T-helper 2 cell (primary cell): ENCODE data around the gene CDH13.

Experiments
- DNase-seq, 5 experiments: peaks; one replicate each; pipeline versions ENCODE4 v3.0.0 to v3.0.0-alpha.2; 2012 to 2022

Gene CDH13

DNA sequence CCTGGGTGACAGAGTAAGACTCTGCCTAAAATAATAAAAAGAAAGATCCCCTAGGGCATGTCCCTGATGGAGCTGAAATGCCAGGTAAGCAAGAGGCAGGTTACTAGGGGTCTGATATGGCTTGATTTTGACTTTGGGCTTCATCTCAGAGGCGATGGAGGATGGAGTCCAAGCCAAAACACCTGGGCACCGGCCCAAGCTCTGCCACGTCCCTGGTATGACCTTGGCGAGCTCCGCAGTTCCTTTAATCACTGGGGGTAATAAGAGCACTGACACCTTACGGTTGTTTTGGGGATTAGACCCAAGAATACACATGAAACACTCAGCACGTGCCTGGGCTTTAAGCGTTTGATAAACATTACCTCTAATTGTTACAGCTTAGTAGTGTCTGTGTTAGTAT, 830.2 kb downstream of the CDH13 start:
- no peak for DNase-seq

DNA sequence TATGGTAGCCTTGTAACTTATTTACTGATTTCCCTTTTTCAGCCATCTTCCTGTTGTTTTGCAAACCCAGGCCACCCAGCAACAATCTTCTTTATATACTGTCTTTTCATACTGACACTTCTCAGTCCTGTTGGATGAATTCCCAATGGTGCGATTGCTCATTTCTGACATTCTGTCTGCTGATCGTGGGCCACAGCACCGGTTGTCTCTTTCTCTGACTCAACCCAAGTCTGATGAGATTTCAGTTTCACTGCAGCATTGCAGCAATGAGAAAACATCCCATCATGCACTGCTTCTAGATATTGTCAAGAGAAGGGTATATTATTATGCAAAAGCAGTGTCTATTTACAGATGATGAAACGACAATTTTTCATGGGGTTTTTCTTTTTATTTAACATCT, 831.8 kb downstream of the CDH13 start:
- peak in 1 of 5 experiments; percentile 61 for DNase-seq

DNA sequence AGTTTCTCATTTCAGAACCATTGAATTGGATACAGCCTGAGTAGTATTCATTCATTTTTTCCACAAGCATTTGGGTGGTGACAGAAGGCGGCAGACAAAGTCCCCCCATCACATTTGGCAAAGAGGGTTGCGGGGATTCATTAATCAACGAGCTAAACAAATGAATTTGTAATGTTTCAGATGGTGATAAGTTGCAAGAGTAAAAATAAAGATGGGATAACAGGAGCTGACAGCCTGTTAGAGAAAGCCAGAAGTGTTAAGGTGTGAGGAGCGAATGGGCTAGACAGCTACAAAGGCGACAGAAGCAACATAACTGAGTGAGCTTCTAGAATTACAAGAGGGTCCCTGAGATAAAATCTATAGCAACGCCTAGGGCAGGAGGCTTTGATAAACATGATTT, 838.2 kb downstream of the CDH13 start:
- DNase-seq = no peak

DNA sequence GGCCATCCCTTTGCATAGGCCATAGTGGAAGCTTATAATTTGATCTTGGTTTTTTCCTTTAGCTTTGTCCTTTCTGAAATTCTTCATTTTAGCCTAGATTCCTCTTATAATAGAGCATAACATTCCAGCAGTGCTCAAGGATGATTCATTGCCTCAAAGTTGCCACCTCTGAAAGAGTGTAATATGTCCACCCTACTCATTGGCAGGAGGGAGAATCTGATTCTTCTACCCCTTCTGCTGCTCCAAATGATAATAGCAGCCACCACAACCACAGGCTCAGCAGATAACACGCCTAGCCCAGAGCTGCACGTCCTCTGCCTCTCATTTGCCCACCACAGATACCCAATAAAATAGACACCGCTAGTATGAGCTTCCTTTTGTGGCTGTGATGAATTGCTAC, 843.6 kb downstream of the CDH13 start:
- no peak for DNase-seq

DNA sequence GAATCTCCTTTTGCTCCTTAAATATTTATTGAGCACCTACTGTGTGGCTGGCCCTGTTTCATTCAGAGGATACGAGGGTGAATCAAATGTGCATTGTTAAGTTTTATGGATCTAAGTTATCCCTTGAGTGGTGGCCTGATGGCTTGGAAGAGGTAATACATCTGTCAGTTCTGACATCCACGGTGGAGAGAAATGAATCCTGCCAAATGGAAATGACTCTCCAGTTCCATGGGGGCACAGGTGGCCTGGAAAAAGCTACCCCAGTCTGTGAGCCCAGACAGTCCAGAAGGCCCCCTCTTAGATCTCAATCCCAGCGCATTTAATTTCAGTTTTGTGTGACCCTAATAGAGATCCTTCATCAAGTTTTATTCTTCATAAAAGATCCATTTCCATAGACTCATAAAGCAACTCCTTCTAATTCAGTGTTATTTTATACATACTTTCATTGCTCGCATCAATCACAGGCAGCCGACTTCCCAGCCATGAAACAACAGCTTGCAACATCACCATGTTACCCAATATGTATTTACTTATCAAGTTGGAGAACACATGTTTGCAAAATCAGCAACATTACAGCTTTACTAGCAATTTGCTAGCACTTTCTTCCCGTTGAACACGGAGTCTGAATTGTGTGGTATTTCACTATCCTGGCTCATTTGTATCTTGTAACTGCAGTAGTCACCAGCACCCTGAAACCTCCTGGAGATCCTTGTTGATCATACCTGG, 846.2 kb downstream of the CDH13 start:
- no peak for DNase-seq

DNA sequence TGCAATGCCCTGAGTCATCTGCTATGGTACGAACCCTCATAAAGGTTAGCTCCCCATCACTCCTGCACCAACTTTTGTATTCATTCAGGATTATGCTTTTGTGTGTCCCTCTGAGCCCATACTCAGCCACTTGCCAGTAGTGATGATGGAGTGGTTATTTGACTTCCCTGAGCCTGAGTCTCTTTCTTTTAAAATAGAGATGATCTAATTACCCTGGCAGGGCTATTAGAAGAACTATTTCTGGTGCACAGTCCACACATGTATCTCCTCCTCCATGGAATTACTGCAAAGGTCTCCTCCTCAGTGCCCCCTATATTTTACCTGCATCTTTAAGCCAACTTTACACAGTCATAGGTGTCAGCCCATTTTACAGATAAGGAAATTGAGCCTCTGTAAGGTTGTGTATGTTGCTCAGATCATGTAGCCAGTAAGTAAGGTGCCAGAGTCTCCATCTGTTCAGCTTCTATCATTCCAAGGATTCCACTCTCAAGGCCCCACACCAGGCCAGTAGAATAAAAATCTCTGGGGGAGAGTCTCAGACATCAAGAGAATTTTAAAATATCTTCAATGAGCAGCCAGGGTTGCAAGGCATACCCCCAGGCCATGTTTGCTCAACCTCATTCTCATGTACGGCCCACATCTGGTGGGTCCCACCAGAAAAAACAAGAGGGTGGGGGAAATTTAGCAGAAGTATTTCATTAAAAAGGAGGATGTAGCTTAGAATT, 847.3 kb downstream of the CDH13 start:
- DNase-seq = no peak

DNA sequence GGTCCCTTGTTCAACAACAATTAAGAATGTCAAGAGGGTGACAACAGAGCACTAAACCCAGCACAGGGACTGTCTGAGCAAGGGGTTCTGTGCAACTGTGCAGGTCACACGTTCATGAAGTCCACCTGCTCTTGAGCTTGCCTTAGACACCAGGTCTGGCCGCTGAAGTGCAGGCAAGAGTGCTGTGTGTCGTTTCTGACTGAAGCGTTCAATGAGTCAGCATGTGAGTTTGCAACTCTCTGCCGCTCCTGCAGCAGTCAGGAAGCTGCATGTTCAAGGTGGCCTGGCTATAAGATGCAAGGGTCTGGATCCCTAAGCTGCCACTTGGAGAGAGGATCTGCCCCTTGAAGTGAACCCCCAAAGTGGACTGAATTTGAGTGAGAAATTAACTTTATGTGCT, 848.3 kb downstream of the CDH13 start:
- DNase-seq = no peak

DNA sequence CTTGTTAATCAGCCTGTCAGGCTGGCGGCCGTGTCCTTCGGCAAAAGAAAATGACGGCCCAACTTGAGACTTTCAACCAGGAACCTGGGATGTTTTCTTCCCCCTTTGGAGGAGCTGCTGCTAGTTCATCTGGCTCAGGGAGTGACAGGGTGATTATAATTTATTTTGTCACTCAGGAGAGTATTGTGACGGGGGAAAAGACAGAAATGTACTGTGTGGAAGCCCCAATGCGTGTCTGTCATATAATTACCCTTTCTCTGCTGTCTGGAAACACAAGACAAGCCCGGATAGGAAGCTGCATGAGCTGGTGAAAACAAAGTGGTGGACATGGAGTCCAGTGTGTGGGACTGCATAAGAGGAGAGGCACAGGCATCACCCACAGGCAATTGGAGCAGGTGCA, 854.8 kb downstream of the CDH13 start:
- no peak for DNase-seq

DNA sequence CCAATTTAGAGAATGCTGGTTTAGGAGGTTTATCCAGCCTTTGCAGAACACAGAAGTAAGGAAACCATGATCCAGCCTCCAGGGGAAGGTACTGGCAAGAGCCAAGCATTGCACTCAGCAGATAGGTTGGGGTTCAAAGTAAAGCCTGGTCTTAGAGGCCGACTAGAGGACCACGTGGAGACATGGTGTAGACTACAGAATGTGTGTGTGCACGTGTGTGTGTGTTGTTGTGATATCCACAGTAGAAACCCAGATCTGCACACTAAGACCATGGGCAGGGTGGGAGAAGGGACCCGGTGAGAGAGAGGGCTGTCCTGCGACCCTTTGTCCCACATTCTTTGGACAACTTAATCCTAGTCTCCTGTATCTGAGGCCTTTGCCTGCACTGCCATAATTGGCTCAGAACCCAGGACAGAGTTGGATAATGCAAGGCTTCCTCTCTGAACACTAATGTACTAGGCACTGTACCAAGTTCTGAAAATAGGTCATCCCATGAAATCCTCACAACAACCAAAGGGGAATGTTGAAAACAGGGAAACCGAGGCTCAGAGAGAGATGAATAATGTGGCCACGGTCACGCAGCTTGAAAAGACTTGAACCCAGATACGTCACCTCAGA, 855.9 kb downstream of the CDH13 start:
- DNase-seq = no peak

DNA sequence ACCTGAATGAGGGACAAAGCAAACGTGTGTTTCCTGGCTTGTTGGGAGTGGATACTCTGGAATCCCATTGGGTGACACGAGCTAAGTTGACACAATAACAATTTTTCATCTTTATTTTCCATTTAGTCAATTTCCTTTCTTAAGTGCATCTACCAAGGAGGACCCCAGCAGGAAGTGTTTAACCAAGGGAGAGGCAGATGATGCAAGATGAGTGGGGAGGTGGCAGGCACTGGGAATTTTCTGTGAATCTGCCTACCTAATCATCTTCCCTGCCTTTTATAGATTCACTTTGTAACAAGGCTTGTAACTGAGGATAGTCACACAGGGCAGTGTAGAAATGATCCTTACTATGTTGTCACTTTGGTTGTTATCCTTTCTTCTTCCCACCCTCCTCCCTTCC, 863.3 kb downstream of the CDH13 start:
- no peak for DNase-seq

DNA sequence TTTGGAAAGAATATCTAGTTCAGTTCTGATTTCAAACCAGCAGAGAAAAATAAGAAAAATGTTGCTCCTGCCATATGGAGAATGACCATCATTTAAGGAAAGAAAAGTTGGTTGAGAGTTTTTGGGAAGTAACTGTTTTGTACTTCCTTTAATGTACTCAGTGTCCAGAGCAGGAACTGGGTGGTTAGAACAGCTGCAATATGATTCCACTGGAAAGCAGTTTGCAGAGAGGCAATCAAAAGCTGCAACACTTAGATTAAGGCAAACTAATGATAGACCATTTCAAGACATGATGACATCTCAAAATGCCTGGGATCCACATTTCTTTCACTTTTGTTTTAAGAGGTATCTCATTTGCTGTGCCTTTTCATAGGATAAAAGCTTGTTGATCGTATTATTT, 867.7 kb downstream of the CDH13 start:
- DNase-seq = no peak

DNA sequence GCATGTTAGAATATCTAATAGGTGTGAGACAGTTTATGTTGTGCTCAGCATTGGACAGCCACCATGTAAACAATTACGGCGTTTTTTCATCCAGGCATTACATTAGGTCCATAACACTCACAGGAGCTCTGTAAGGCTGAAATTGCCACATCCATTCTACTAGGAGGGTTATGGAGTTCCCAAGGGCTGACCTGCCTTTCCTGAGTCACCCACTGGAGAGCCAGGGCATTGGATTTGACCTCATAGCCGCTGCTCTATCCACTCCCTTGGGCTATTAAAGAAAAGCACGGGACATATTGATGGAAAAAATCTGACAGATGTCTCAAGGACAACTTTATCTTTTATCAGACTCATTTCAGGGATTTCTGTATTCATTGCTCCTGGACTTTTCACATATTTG, 874.7 kb downstream of the CDH13 start:
- DNase-seq = no peak

DNA sequence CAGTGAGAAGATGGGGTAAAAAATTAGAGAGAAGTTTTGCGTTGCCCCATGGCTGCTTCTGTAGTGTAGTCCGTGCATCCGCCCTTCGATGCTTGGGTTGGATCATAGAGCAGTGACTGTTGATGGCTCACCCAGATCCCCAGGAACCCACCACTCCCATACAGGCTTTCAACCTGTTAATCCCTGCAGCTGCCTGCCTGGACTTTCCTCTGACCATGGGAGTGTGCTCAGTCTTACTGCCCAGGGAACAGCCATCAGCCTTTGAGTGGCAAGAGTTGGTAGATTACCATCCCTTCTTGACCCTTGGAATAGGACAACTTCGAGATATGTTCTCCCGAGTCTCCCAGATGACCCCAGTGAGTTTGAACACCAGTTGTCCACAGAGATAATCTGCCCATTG, 881.5 kb downstream of the CDH13 start:
- DNase-seq = no peak

DNA sequence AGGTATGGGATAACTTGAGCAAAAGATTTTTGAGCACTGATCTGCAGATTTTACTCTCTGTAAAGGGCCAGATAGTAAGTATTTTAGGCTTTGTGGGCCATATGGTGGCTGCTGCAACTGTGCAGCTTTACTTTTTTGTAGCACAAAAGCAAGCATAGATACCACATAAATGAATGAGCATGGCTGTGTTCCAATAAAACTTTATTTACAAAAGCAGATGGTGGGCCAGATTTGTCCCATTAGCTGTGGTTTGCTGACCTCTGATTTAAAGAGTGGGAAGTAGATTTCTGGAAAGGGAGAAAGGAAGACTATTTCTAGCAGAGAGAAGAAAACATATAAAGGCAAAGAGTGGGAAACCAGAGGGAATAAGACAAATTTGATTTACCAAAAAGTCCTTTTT, 882.5 kb downstream of the CDH13 start:
- DNase-seq = no peak

DNA sequence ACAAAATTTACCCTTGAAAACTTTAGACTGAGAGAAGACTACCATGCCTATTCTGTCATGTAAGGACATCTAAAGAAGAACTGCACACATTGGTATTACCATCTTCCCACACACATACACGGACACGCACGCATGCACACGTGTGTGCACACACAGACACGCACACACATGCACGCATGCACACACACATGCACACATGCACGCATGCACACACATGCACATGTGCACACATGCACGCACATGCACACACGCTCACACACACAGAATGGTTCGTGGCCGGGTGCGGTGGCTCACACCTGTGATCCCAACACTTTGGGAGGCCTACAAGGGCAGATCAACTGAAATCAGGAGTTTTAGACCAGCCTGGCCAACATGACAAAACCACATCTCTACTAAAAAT, 884.1 kb downstream of the CDH13 start:
- DNase-seq = no peak

DNA sequence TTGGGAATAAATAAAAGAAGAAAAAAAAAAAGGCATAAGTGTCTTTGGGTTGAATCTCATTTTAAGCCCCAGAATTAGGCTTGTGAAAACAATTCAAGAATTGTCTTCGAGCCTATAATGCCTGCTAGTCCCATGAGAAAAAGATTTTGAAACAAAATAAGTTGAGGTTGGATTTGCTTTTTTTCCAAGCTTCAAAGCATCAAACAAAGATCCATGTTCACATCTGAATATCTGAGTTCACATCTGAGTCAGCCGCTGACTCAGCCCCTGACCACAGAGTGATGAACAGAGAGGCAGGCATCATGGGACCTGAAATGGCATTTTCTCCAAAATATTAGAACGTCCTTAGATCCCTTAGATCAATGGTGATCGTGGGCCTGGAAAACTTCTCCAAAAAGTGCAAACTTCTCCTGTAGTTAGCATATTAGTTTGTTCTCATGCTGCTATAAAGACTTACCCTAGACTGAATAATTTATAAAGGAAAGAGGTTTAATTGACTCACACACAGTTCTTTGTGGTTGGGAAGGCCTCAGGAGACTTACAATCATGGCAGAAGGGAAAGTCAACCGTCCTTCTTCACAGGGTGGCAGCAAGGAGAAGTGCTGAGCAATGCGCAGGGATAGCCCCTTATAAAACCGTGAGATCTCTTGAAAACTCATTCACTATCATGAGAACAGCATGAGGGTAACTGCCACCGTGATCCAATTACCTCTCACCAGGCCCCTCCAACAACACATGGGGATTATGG, 886.4 kb downstream of the CDH13 start:
- no peak for DNase-seq

DNA sequence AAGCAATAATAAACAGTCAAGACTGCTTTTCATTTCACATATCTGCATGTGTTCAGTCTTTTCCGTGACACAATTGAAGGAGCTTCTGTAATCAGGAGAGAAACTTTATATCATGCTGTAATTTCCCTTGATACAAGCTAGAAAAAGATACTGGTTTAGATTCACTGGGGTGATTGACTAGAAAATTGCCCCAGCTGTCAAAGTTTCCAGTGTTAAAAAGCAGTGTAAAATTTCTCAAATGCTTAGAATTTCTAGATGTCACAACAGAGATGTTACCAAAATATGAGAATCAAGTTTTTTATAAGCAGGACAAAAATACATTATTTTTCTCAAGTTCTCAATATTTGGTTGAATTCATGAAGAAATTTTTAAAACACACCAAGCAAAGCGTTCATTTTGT, 888.6 kb downstream of the CDH13 start:
- DNase-seq = no peak

DNA sequence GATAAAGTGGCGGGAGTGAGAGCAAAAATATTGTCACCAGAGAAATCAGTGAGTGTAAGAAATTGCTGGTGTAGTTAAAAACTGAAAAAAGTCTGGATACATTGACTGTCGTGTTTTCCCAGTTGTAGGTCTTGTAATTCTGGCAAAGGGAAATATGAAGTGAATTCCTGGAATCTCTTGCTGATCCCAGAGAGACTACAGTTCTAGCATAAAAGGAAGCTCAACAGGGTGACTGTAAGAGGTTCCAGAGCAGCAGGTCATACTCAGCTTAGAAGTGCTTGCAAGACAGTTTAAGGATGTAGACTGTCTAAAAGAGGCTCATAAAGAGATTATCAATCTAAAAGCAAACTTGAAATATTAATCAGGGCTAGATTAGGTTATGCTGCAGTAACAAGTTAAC, 890.2 kb downstream of the CDH13 start:
- no peak for DNase-seq

DNA sequence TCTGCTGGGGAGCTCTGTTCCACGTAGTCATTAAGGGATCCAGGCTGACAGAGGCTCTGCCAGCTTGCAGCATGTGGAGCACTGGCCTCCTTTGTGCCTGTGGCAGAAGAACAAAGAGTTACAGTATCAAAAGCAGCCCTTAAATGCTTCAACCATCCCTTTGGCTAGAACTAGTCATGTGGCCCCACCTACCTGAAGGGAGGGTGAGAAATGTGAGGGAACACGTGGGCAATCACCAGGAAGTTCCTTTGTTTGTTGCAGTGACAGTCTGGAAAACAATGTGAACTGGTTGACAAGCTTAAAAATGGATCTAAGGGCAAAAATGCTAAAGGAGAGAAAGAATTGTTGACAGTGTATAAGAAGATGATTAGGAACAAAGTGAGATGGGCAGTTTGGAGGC, 890.6 kb downstream of the CDH13 start:
- DNase-seq = no peak

DNA sequence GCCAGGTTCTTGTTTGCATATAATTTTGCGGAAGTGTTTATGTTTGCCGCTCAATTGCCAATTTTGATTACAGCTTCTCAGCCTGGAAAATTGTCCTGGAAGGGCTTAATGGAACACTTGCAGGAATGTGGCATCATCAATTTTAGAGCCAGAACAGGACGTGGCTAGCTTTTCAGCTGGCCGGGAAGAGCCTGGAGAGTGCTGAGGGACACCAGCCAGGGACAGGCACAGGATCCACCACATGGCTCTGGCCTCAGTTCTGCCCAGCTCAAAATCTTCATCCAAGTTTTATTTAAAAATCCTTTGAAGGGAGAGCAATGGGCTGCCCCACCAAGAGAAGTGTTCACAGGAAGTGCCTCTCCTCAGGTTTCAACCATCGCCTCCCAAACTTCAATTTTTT, 893.8 kb downstream of the CDH13 start:
- DNase-seq = no peak

DNA sequence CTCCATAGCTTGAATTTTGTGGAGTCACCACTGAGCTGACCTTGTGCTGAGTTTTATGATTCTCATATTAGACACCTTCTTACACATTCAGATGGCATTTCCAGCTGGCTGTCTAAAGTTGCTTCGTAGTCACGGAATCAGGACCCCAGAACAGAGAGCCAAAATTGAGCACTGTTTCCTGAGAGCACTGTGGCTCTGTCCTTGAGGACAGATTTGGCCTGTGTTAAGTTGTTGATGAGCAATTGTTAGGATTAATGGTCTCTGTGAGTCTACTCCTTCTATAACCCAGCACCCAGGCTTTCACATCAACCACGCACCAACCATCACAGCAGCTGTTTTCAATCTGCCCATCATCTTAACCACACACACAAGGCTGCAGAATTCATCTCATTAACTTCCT, 903.5 kb downstream of the CDH13 start:
- no peak for DNase-seq

DNA sequence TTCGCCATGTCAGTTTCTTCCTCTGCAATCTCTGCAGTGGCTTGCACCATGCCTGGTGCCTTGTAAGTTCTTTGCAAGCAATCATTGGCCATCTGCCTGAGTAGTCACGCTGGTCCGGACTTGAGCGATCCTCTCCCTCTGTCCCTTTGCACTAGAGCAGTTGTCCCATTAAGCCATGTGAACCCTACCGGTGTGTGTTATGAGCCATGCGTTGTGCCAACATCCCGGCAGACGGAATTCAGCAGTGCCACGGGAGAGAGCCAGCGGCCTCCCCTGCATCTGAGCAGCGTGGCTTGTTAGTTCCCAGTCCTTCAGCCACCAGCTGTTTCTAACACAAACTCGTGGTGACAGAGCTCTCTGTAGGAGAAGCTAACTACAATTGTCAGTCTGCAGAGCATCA, 905.9 kb downstream of the CDH13 start:
- DNase-seq = no peak

DNA sequence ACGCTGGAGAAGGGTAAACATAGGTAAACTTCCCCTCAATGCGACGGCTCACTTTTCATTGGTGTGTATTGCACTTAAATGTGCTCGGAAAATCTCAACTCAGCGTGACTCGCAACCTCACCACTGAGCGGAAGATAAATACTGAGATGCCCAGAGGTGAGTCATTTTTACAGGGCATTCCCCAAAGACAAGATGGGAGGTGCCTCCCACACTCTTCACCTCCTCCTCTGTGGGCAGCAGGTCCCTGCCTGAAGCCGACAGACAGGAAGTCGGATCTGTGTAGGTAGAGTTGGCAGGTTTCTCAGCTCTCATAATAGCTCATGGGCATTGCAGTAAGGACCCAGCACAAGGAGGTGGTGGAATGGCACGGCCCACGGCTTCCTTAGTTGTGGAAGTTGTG, 906.4 kb downstream of the CDH13 start:
- no peak for DNase-seq

DNA sequence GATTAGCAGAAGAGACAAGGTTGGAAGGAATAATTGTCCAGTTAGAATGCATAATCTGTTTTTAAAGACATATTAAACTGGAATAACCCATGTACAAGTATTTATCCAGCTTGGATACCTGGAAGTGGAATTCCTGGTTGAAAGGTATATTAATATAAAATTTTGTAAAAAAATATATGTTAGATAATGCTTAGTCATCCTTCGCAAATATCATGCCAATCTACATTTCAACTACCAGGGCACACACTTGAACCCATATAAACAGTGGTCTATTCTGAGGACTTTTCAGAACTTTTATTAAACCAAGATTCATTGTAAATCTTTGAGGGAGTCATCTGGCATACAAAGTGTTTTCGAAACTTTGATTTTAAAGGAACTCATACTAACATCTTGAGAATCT, 911.9 kb downstream of the CDH13 start:
- no peak for DNase-seq
